ENCODE data around the gene CCIN. TPM values are rescaled to one million over a fixed set of nuclear protein-coding genes. Genes with fewer than 3 reads are reported as not detected.

The CCIN gene
- total RNA-seq, 4 donors from 2014 or later = not detected

GRCh38 chr9:36163049-36163785, 6.0 kb upstream of the CCIN start:
- Histone ChIP-seq H3K4me3 (no peak overlapping the region), H3K36me3 (no peaks in the 10 kb centered on the region), H3K9me3 (no peaks in the 10 kb centered on the region), H3K4me1 (peaks cover 47% of the 10 kb centered on the region), H3K27ac (peak overlapping the region; percentile 70), H3K27me3 (no peaks in the 10 kb centered on the region)
- DNase-seq (ENCODE audit: low spot score in 2 of 2) = no peak
- 53% methylated on average over 5 of the region's 9 CpGs for WGBS
- TF ChIP-seq POLR2A (IDR thresholded peaks at IDR 0.05) (no peak), EP300 (IDR thresholded peaks at IDR 0.05) (no peak), POLR2AphosphoS5 (IDR thresholded peaks at IDR 0.05) (no peak)
- TF ChIP-seq, protein P1, sequence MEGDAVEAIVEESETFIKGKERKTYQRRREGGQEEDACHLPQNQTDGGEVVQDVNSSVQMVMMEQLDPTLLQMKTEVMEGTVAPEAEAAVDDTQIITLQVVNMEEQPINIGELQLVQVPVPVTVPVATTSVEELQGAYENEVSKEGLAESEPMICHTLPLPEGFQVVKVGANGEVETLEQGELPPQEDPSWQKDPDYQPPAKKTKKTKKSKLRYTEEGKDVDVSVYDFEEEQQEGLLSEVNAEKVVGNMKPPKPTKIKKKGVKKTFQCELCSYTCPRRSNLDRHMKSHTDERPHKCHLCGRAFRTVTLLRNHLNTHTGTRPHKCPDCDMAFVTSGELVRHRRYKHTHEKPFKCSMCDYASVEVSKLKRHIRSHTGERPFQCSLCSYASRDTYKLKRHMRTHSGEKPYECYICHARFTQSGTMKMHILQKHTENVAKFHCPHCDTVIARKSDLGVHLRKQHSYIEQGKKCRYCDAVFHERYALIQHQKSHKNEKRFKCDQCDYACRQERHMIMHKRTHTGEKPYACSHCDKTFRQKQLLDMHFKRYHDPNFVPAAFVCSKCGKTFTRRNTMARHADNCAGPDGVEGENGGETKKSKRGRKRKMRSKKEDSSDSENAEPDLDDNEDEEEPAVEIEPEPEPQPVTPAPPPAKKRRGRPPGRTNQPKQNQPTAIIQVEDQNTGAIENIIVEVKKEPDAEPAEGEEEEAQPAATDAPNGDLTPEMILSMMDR (IDR thresholded peaks at IDR 0.05) = no peak

DNA sequence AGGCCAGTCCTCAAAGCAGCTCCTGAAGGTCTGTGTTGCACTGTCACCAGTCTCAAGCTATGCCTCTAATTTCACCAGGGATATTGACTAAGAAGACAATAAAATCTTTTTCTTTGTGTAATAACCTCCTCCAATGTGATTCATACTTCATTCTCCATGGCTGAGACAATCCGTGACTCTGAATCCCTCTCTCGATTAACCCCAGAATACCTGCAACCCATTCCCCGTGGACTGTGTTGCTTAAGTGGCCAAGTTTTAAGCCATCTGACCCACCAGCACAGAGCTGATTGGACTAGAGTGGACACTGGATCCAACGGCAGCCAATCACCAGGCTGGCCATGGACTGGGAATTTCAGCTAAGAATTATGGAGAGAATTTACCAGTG, 5.4 kb upstream of the CCIN start:
- Histone ChIP-seq H3K4me3 (no peak overlapping the region), H3K9me3 (no peaks in the 10 kb centered on the region), H3K4me1 (peaks cover 47% of the 10 kb centered on the region), H3K36me3 (no peaks in the 10 kb centered on the region), H3K27ac (peak overlapping the region; percentile 70), H3K27me3 (no peaks in the 10 kb centered on the region)
- TF ChIP-seq EP300 (IDR thresholded peaks at IDR 0.05) (no peak), POLR2AphosphoS5 (IDR thresholded peaks at IDR 0.05) (no peak), POLR2A (IDR thresholded peaks at IDR 0.05) (no peak)
- TF ChIP-seq, protein P1 (IDR thresholded peaks at IDR 0.05) = no peak
- WGBS = 59% methylated on average over 4 of the region's 4 CpGs
- no peak for DNase-seq (ENCODE audit: low spot score in 2 of 2)

DNA sequence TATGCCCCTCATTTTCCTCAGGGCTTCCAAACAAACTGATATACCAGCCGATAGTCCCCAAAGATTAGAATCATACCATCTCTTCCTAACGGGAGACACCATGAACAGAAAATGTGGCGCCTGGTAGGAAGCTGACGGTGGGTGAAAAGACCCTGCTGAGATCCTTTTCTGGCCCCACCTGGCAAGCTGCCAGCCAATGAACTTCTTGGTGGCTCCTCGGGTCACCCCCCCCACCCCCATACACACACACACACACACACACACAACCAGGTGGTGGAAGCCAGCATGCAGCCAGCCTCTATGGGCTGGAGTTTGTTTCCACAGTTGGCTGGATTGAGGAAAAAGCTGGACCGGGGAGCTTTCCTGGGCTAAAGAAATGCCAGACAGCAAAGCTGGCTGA, 4.8 kb upstream of the CCIN start:
- no peaks in the 10 kb centered on the region for H3K27me3 ChIP-seq
- H3K27ac ChIP-seq = peak overlapping the region; percentile 48
- DNase-seq (ENCODE audit: low spot score in 2 of 2) = no peak
- WGBS = 90% methylated on average over 5 of the region's 6 CpGs
- H3K36me3 ChIP-seq = no peaks in the 10 kb centered on the region
- H3K4me1 ChIP-seq = peaks cover 44% of the 10 kb centered on the region
- H3K9me3 ChIP-seq = no peaks in the 10 kb centered on the region
- no peak overlapping the region for H3K4me3 ChIP-seq
- TF ChIP-seq POLR2AphosphoS5 (IDR thresholded peaks at IDR 0.05) (no peak), POLR2A (IDR thresholded peaks at IDR 0.05) (no peak), EP300 (IDR thresholded peaks at IDR 0.05) (no peak)
- TF ChIP-seq, protein P1 (IDR thresholded peaks at IDR 0.05) = no peak

DNA sequence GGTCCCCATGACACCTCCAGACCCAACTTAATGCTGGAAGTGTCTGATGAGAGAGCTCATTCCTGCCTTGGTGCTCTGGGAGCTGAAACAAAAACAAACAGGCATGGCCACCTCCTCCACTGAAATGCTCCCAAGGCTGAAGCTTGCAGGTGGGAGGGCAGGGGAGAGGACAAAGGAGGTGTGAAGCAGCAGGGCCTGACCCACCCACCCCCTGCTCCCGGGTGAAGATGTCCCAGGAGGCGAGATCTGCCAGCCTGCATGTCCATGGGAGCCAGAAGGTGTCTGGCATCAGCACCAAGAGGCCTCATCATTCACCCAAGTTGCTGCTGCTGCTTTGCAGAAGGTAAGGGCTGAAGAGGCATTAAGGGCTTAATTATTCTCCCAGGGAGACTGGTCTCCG, 4.2 kb upstream of the CCIN start:
- 80% methylated on average over 3 of the region's 3 CpGs for WGBS
- Histone ChIP-seq H3K36me3 (no peaks in the 10 kb centered on the region), H3K4me1 (peaks cover 41% of the 10 kb centered on the region), H3K27me3 (no peaks in the 10 kb centered on the region), H3K4me3 (no peak overlapping the region), H3K9me3 (no peaks in the 10 kb centered on the region), H3K27ac (no peak overlapping the region)
- TF ChIP-seq, protein P1 (IDR thresholded peaks at IDR 0.05) = no peak
- TF ChIP-seq EP300 (IDR thresholded peaks at IDR 0.05) (no peak), POLR2AphosphoS5 (IDR thresholded peaks at IDR 0.05) (no peak), POLR2A (IDR thresholded peaks at IDR 0.05) (no peak)
- DNase-seq (ENCODE audit: low spot score in 2 of 2) = no peak

DNA sequence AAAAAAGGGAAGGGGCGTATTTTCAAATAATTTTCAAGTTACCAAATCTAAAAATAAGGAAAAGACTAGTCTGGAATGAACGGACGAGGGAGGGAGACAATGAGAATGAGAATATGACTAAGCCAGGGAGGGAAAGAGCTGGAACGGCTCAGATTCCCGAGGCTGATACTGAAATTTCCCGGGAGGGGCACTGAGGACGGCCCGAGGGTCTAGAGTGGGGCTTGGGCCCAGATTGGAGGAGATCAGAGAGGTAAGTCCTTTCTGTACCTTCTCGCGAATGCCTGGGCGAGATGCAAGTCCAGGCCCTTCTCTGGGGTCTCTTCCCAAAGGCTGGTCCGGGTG, 3.4 kb upstream of the CCIN start:
- H3K36me3 ChIP-seq = no peaks in the 10 kb centered on the region
- H3K27me3 ChIP-seq = no peaks in the 10 kb centered on the region
- H3K4me1 ChIP-seq = peaks cover 37% of the 10 kb centered on the region
- peak overlapping the region; percentile 48 for H3K4me3 ChIP-seq
- no peaks in the 10 kb centered on the region for H3K9me3 ChIP-seq
- no peak for DNase-seq (ENCODE audit: low spot score in 2 of 2)
- 30% methylated on average over 12 of the region's 12 CpGs for WGBS
- TF ChIP-seq EP300 (IDR thresholded peaks at IDR 0.05) (no peak), POLR2A (IDR thresholded peaks at IDR 0.05) (no peak), POLR2AphosphoS5 (IDR thresholded peaks at IDR 0.05) (no peak)
- TF ChIP-seq, protein P1 (IDR thresholded peaks at IDR 0.05) = no peak
- peak overlapping the region; percentile 57 for H3K27ac ChIP-seq

All from suprapubic skin (tissue), 4 donors.